Dermis blood vessel endothelial cell (primary cell): ENCODE measurements around the gene PPAT. TPM values are rescaled to one million over a fixed set of nuclear protein-coding genes. Genes with fewer than 3 reads are reported as not detected.

ENCODE experiments used
- DNase-seq: peaks from one replicate; pipeline ENCODE4 v3.0.0; 2010
- total RNA-seq: library from RNA; depleted of rRNA; stranded (reverse); fragments of >200 nt; gene quantifications from 2 replicates; pipeline ENCODE4 v1.2.3, GENCODE V29; 2014

The PPAT gene
- total RNA-seq, 1 donor from 2014 or later, result 16.8 TPM

DNA sequence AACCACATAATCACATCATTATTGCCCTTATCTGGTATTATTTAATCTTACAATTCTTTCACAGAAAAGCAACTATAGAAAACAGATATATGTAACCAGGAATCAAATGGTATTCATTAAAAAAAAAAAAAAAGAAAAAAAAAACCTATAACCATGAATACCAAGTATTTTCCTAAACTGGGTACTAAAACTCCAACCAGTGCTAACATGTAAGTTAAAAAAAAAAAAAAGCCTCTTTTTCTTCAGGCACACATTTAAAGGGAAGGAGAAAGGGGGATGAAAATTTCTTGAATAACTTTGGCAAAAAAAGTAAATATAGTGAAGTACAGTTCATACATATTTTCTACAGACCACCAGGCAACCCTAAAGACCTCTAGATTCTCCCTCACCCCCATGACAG lies 2.1 kb downstream of the PPAT start:
- no peak for DNase-seq

DNA sequence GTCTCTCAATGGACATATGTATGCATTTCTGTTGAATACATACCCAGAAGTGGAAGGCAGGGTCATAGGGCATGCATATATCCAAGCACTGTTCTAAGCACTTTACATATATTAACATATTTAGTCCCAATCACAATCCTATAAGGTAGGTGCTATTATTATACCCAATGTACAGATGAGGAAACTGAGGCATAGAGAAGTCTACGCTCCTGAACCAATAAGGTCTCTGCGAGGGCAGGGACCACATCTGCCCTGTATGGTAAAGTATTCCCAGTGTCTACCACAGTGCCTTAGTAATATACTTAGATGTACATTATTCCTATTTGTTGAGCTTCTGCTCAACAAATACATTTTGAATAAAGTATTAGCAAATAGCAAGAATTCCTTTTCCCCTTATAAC lies 5.2 kb downstream of the PPAT start:
- no peak for DNase-seq

DNA sequence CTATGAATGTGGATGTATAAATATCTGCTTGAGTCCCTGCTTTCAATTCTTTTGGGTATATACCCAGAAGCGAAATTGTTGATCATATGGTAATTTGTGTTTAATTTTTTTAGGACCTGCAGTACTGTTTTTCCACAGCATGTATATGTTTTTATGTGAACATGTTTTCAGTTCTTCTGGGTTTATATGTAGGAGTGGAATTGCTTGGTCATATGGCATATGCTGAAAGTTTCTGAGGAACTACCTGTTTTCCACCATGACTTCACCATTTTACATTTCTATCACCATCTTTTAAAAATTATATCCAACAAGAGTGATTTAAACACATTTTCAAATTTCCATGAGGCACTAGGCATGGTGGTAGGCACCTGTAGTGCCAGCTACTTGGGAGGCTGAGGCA lies 8.2 kb downstream of the PPAT start:
- DNase-seq, result no peak

DNA sequence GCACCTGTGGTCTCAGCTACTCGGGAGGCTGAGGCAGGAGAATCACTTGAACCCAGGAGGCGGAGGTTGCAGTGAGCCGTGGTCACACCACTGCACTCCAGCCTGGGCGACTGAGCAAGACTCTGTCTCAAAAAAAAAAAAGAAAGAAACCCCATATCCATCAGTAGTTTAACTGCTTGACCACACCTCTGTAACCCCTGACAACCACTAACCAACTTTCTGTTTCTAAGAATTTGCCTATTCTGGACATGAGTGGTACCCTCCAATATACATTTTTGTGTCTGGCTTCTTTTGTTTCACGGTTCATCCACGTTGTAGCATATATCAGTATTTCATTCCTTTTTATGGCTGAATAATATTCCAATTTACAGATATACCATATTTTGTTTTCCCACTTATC lies 9.1 kb downstream of the PPAT start:
- no peak for DNase-seq

DNA sequence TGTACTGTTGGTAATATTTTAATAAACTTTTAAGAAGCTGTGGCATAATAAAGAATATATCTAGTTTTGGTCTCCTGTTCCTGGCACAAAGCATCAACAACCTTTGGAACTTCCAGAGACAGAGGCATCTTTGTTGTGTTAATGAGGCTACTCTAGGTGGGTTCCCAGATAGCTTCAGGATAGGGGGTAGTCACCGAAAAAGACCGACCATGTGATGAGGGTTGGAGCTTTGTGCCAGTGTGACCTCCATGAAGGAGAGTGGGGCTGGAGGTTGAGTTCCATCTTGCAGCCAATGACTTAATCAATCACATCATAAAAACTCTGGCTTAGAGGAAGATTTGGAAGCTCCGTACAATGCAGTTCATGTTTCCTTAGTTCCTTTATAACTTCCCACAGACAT lies 9.9 kb downstream of the PPAT start:
- DNase-seq, result no peak

DNA sequence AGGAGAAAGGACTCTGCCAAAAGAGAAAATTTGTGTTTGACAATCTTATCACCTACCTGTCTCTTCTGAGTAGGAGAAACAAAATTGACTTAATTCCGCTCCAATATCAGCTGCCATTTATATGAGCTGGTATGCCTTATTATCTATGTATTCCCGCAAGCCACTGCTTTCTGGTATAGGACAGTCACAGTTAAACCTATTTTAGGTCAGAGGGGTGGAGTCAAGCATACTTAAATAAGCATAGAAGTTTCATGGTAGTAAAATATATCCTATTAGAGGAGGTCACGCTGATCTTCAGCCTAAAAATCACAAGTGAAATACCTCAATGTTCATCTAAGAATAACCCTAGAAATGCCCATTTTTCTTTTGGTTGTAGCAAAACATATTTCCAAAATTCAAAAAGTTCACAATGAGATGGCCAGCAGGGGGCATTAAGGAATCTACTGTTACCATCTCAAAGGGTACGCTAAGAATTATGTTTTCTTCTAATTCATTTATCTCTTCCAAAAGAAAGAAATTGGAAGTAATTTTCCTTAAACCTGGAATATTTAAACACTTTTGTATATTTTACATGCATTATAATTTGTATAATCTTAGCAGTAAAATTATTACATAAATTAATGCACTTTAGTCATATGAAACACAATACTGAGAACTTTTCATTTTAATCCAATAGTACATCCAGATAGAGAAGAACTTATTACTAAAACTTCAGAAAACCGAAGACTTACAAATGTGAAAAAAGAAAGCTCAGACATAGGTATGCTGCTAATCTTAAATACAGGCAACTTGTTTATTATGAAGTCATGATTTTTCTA lies 10.5 kb downstream of the PPAT start:
- DNase-seq, result peak; percentile 68

DNA sequence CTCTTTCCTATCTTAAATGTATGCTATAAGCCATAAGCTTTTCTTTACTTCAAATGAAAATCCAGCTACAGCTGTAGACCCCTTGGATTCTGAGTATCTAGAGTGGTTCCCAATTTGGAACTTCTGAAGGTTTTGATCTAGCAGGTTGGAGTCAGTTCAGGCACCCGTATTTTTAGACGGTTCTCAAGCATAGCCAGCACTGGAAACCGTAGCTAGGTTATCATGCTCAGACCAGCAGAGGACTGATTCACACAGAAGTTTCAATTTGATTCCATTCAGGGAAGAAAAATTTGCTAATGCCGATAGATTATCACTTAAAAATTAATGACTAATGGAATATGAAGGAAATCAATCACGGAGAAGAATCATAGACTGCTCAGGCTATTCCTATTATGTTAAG lies 11.2 kb downstream of the PPAT start:
- DNase-seq, result no peak

DNA sequence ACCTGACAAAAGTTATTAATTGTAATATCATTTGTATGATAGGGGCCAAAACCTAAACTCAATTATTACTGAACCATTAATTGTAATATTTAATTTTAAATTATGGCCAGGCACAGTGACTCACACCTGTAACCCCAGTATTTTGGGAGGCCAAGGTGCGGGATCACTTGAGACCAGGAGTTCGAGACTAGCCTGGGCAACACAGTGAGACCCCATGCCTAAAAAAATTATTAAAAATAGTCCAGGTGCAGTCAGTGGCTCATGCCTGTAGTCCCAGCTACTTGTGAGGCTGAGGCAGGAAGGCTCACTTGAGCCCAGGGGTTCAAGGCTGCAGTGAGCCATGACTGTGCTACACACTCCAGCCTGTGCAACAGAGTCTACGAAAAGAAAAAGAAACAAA lies 18.0 kb downstream of the PPAT start:
- no peak for DNase-seq

DNA sequence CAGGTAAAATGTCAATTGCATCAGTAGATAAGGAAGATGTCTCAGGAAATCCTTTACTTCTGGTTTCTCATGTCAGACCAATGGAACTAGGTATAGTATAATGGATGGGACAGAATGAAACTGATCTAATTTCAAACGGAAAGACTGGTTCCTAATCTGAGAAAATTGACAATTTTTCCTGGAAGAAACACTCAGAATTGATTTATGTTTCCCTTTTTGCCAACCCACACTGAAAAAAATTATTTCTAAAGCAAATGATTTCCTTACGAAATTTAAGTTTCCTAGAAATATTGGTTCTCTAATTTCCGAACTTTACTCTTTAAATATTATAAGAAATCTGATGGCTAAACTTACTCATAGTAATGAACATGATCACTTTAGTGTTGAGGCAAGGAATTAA lies 19.1 kb downstream of the PPAT start:
- DNase-seq, result no peak

DNA sequence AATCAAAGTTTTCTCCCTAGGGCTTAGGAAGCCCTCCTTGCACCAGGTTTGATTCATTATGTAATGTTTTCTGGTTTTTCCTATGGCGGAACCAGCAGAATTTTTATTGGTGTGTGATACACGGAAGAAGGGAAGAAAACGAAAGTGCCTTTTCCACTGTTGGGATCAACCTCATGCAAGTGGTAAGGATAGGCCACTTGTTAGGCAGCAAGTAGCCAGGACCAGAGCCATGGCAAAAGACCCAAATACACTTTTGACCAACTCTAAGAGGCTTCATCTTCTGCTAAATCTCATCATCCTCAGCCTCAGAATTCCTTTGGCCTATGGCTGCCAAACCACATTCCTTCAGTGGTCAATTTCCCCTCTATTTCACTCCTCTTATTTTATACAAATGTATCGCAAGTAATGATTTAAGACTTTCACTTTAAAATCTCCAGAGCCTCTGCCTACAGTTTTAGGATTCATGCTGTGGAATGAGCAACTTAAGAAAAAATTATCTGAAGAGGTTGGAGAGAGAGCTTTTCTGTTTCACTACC lies 21.2 kb downstream of the PPAT start:
- no peak for DNase-seq

DNA sequence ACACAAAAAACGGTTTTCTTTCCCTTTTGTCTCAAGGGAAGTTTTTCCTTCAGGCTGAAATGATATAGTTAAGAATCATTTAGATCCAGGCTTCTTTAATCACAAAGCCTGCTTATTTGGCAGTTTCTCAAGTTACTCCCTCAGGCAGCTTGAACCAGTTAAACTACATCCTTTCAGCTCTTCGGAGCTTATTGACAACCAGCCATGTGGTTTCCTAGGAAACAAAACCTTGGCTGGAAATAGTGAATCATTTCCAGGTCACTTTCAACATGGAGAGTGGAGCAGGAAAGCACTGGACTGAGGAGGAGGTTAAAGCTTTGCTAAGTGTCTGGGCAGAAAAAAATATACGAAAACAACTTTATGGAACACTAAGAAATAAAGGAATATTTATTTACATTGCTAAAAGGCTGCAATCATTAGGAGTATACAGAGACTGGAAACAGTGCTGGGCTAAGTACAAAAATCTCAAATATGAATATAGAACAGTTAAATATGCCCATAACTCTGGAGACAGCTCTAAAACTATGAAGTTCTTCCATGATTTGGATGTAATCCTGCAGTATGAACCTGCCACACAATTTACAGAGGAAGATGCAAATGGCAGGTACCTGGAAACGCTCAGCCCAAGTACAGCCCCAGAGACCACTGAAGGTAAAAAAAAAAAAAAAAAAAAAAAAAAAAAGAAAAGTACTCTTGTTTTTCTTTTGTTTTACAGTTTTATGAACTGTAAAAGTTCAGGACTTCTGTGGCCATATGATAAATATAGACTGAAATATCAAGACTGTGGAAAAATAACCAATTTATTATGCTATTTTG lies 25.0 kb downstream of the PPAT start:
- peak; percentile 98 for DNase-seq

DNA sequence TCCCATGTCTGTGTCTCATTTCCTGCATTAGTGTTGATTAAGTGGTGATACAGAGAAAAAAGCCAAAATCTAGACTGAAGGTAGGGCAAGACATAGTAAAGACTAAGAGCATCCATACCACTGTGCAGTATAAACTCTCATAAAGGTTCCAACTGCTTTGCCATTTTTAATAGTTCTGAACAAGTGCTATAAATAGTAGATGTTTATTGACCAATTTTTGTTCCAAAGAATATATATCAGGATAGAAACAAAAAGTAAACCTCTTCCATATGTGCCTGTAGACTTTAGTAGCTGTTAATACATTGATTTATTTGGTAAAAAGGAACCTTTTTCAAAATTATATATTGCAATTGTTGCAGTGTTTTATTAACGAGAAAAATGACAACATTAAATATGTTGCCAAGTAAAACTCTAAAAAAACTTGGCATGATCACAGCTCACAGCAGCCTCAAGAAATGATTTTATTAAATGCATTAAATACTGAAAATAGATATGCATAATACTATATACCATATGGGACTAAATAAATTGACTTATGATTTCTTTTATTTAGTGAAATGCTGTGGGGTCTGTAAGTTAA lies 25.8 kb downstream of the PPAT start:
- peak; percentile 29 for DNase-seq

DNA sequence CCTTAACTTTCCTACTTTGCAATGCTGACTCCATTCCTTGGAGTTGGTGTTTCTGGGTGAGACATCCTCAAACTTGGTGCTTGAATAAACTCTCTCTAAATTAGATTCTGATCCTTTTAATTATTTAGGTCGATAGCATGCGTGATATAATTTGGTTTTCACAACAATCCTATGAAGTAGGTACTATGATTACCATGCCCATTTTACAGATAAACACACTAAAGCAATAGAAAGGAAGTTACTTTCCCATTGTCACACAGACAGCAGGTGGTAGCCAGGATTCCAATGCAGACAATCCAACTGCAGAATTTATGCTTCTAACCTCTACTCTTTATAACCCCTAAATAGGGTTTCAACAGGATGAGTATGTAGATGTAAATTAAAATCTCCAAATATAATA lies 26.4 kb downstream of the PPAT start:
- no peak for DNase-seq

DNA sequence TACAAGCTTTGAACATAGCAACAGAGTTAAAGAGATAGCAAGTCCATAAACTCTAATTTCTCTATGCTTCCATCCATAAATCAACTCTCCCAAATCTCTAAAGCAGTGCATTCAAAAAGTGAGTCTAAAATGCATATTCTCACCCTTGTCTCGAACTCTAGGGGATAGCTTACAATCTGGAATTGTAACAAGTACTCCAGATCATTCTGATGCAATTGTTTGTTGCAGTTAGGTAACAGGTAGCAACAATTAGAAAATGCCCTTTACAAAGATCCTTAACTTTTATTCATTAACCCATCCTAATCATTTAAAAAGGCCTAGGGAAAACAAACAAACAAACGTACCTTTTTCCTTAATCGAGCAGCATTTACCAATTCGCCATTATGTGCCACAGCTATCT lies 29.3 kb downstream of the PPAT start:
- DNase-seq, result no peak

DNA sequence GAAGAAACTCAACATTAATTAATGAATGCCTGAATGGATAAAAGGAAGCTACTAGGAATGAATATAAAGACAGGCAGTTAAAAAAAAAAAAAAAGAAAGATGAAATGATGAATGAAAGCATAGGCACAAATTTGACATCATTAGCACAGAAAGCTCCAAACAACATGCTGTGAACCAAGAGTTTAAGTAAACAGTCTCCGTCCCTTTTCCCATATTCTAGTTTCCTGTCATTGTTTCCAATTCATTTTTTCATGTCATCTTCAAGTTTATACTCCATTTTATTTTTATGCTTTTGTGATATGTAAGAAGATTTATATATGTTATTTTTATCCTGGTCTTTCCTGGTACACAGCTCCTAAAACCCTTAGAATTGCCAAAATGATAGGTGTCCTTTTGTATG lies 30.4 kb downstream of the PPAT start:
- DNase-seq, result peak; percentile 52

DNA sequence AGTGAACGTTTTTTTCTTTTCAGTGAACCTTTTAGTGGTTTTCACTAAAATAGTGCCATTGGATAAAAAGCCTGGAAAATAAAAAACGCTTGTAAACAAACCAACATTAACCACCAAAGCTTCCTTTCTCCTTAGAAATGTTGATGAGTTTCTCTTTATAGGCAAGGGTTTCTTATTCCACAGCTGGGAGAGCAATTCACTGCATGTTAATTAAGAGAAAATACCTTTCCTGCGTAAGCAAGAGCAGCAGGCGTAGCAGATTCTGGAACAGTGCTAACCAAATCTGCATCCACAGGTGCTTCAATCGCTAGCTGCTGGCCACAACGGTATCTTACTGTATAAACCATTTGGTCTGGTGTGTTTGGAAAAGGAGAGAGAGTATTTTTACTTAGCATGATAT lies 34.9 kb downstream of the PPAT start:
- DNase-seq, result no peak

DNA sequence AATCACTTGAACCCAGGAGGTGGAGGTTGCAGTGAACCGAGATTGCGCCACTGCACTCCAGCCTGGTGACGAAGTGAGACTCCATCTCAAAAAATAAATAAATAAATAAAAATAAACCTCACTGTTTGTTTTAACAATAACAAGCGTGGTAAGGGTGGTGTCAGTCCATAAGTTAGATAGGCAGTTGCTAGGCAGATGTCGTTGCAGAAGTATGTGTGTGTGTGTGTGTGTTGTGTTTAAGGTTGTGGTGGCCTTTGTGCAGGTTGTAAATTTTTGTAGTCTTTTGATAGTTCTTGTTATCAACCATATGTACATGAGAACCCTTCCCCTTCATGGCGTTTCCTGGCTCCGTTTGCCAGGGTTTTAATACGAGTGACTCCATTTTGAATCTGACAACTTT lies 44.1 kb downstream of the PPAT start:
- no peak for DNase-seq

DNA sequence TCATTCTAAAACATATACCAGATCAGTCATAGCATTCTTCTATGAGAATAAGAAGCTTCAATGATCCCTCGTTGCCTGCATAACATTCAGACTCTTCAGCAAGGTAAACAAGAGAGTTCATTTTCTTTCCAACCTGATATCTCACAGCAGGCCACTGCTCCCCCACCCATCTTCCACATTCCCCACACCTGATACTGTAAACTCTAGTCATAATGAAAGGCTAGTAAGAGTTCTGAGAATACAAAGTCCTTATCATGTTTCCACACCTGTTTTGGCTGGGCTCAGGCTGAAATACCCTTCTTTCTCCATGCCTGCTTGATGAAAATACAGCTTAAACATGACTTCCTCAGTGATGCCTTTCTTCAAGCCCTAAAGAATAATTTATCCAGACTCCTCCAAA lies 45.9 kb downstream of the PPAT start:
- no peak for DNase-seq

DNA sequence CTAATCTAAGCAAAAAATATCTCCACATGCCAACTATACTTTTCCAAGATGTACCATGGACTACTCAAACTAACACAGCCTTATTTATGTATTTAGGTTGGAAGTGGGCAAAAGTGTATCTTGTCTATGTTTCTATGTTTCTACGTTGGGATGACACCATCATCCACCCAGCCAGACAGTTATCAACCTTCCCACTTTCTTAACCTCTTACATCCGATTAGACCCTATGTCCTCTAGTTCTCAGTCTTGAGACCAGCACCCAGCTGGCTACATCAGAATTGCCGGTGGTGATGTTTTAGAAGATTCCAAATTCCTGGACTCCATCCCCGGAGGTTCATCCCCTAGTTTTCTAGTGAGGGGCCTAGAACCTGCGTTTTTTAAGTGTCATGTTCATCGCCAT lies 47.1 kb downstream of the PPAT start:
- DNase-seq, result peak; percentile 14

DNA sequence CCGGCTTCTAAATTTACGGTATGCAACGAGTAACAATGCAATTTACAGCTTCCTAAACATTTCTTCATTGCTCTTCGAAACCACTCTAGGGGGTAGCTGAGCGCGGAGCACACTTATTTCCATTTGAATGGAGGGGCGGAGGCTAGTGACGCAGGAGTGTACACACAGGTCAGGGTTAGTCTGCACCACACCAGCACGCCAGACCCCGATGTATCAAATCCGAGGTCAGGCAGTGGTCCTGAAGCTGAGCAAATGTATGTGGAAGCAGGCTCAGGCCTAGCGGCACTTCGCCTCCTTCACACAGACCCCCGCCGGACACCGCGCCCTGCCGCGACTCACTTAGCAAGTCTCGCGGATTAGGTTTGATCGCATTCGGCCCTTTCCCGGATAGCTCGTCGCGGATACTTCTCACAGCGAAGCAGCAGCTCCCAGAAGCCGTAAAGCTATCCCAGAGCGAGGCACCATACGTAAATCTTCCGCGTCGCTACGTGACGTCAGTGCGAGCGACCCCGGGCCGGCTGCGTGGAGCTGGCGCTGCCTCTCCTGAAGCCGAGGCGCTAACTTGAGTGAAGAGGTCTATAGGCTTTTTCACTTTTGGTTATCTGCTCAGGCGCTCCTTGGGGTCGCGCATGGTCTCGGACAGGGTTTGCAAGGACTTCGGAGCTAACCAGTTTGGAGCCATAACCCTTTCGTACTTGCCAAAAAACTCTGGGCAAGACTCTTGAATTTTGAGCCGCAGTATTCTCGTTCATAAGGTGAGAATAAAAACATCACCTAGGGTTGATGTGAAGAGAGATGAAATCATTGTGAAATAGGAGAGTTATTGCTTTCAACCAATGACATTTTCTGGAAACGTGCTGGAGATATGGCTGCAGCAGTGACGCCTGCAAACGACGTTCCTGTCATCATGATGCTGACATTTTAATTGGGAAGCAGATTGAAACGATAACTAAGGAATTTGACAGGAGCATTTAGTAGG lies 48.1 kb downstream of the PPAT start, which contains the start of gene AASDH:
TSS of gene AASDH (minus strand) at position 469 of the 979 bp plus-strand sequence. CDS start 3,192 bp downstream, outside the sequence.
- peak; percentile 97 for DNase-seq

DNA sequence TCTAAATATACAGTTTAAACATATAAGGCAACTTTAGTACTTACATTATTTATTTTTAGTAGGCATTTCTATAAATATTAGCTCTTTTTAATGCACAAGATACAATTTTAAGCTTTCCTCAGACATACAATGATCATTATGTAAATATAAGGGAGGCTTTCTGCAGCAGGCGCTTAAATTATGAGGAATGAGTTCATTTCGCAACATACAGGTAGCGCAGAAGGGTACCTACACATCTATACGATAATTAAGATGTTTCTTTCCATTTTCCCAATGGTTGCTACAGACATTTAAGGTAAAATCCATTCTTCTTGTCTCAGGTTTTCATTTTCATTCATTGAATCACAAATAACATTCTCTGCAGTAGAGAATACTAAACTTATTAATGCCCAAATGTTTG lies 49.3 kb downstream of the PPAT start:
- DNase-seq, result no peak

DNA sequence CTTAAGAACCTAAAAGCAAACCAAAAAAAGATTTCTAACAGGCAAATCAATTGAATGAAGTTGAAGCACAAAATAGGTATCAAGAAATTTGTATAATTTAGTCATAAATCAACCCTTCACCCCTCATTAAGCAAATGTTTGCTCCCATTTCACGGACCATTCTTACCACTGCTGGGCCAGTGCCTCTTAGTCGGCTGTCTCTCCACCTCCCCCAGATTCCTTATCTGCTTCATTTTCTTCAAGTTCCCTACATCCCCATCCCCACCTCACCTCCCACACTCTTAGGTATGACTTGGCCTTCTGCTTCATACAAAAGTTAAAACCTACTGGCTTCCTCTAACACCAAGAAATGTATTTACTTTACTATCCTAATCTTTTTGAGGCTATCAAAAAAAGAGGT lies 60.0 kb downstream of the PPAT start:
- DNase-seq, result no peak
